ENCODE results near the gene TP53TG5. TPM values are rescaled to one million over a fixed set of nuclear protein-coding genes. Genes with fewer than 3 reads are reported as not detected.
A peak's percentile ranks its signal among the peaks of the same experiment; 100 is the strongest.

Gene TP53TG5
- total and polyA plus RNA-seq, 2 experiments from 2014 or later, result not detected

DNA sequence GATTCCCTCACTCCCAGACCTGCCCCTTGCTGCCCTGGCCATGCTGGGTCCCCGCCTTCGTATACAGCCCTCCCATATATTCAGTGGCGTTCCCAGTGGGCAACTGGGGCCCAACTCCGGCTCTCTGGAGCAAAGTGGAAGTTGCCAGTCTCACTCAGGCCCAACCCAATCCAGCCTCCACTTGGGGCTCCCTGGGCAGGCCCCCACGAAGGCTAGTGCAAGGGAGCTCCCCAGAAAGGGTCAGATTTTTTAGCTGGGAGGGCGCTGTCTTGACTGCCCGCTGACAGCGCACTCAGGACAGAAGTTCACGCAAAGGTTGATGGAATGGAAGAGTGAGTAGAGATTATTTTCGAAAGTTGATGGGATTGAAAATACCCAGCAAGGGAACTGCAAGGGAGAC is 5.9 kb downstream of the TP53TG5 start:
- H3K4me3 Mint-ChIP-seq, result peak overlapping the region; percentile 44
- no peaks in the 10 kb centered on the region for H3F3A ChIP-seq (replicated peaks; ENCODE audit: low read depth)

DNA sequence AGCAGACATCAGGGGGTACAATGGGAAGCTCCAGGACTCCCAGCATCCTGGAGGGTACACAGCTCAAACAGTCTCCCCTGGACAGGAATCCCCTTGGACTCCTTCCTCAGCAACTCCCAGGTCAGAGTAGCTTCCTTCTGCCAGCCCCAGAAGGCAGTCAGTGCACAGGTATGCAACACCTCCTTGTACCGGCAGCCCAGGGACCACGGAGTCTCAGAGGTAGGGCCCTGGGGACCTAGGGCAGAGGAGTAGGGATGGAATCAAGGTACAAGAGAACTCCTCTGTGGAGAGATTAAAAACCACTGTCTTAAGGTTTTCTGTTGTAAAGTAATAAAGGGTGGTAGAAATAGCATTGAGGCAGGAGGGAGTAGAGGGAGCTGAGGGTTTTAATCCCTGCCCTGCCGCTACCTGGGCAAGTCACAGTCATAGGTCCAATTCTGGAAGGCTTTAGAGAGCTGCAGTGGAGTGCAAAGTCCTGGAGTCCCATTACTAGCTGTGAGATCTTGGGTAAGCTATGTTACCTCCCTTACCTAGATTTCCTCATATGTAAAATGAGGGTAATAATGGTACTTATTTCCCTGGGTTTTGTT is 7.5 kb downstream of the TP53TG5 start:
- no peak for DNase-seq (ENCODE audit: low spot score)
- H3K27me3 Mint-ChIP-seq (ENCODE audit: insufficient read depth, low read depth, poor library complexity), result peaks cover 9% of the 10 kb centered on the region
- H2AFZ ChIP-seq, result no peak overlapping the region
- TF ChIP-seq POLR2AphosphoS5 (IDR thresholded peaks at IDR 0.05; ENCODE audit: low read depth) (no peak), NANOG (IDR thresholded peaks at IDR 0.05; ENCODE audit: borderline replicate concordance) (no peak), EZH2phosphoT487 (IDR thresholded peaks at IDR 0.05; ENCODE audit: unreplicated experiment) (no peak), ETS1 (IDR thresholded peaks at IDR 0.05) (no peak), STAT1 (IDR thresholded peaks at IDR 0.05; ENCODE audit: unreplicated experiment) (no peak), EZH2 (IDR thresholded peaks at IDR 0.05; ENCODE audit: low read depth, unreplicated experiment) (no peak), ZNF114 (CRISPR knock-in tag; IDR thresholded peaks at IDR 0.05) (no peak), JUNB (IDR thresholded peaks at IDR 0.05; ENCODE audit: unreplicated experiment) (no peak), ZNF331 (CRISPR knock-in tag; IDR thresholded peaks at IDR 0.05; ENCODE audit: low read depth) (no peak)
- TF ChIP-seq, protein P1, sequence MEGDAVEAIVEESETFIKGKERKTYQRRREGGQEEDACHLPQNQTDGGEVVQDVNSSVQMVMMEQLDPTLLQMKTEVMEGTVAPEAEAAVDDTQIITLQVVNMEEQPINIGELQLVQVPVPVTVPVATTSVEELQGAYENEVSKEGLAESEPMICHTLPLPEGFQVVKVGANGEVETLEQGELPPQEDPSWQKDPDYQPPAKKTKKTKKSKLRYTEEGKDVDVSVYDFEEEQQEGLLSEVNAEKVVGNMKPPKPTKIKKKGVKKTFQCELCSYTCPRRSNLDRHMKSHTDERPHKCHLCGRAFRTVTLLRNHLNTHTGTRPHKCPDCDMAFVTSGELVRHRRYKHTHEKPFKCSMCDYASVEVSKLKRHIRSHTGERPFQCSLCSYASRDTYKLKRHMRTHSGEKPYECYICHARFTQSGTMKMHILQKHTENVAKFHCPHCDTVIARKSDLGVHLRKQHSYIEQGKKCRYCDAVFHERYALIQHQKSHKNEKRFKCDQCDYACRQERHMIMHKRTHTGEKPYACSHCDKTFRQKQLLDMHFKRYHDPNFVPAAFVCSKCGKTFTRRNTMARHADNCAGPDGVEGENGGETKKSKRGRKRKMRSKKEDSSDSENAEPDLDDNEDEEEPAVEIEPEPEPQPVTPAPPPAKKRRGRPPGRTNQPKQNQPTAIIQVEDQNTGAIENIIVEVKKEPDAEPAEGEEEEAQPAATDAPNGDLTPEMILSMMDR (conservative IDR thresholded peaks at IDR 0.05; ENCODE audit: low read depth in 2 of 2), result no peak

More for the DNA sequence above, 5.9 kb downstream of the TP53TG5 start:
- H3K79me2 ChIP-seq (replicated peaks; ENCODE audit: insufficient read depth), result no peaks in the 10 kb centered on the region
- H3K4me2 ChIP-seq, result peak overlapping the region; percentile 75
- H3K36me3 ChIP-seq (ENCODE audit: insufficient read depth), result no peaks in the 10 kb centered on the region
- Mint-ChIP-seq H3K27me3 (ENCODE audit: insufficient read depth, low read depth, poor library complexity) (peaks cover 9% of the 10 kb centered on the region), H3K36me3 (ENCODE audit: low read depth) (peaks cover 7% of the 10 kb centered on the region; the same call in 2 of the 3 replicates), H3K9me3 (no peaks in the 10 kb centered on the region), H3K27ac (no peak overlapping the region), H3K4me1 (peaks cover 10% of the 10 kb centered on the region)
- ATAC-seq, result no peak
- TF ChIP-seq ZNF114 (CRISPR knock-in tag; IDR thresholded peaks at IDR 0.05) (no peak), ETS1 (IDR thresholded peaks at IDR 0.05) (no peak), EZH2 (IDR thresholded peaks at IDR 0.05; ENCODE audit: low read depth, unreplicated experiment) (no peak), NANOG (IDR thresholded peaks at IDR 0.05; ENCODE audit: borderline replicate concordance) (no peak), EZH2phosphoT487 (IDR thresholded peaks at IDR 0.05; ENCODE audit: unreplicated experiment) (no peak)
- TF ChIP-seq, protein P1 (conservative IDR thresholded peaks at IDR 0.05; ENCODE audit: low read depth in 2 of 2), result no peak
- H4K20me1 ChIP-seq (replicated peaks; ENCODE audit: insufficient read depth), result no peaks in the 10 kb centered on the region
- H3K4me3 ChIP-seq, result peak overlapping the region; percentile 64; the same call in 1 of the 2 replicates
- no peaks in the 10 kb centered on the region for H3K9me2 ChIP-seq (ENCODE audit: insufficient read depth)
- H2AFZ ChIP-seq, result peak overlapping the region; percentile 64; the same call in 1 of the 2 replicates
- H3K27ac ChIP-seq (ENCODE audit: low read depth), result no peak overlapping the region
- H3K27me3 ChIP-seq (ENCODE audit: insufficient read depth), result peaks cover 18% of the 10 kb centered on the region
- DNase-seq (ENCODE audit: low spot score), result no peak
- peaks cover 7% of the 10 kb centered on the region; the same call in 1 of the 2 replicates for H3K4me1 ChIP-seq (ENCODE audit: insufficient read depth)

More for the DNA sequence above, 7.5 kb downstream of the TP53TG5 start:
- Histone ChIP-seq H3K4me1 (ENCODE audit: insufficient read depth) (peaks cover 7% of the 10 kb centered on the region; the same call in 1 of the 2 replicates), H3K79me2 (replicated peaks; ENCODE audit: insufficient read depth) (no peaks in the 10 kb centered on the region), H3F3A (replicated peaks; ENCODE audit: low read depth) (no peaks in the 10 kb centered on the region), H4K20me1 (replicated peaks; ENCODE audit: insufficient read depth) (no peaks in the 10 kb centered on the region), H3K4me2 (no peak overlapping the region), H3K27ac (ENCODE audit: low read depth) (no peak overlapping the region), H3K36me3 (ENCODE audit: insufficient read depth) (no peaks in the 10 kb centered on the region), H3K9me2 (ENCODE audit: insufficient read depth) (no peaks in the 10 kb centered on the region), H3K4me3 (no peak overlapping the region), H3K27me3 (ENCODE audit: insufficient read depth) (peaks cover 18% of the 10 kb centered on the region)
- peaks cover 15% of the 10 kb centered on the region; the same call in 2 of the 3 replicates for H3K36me3 Mint-ChIP-seq (ENCODE audit: low read depth)
- peaks cover 10% of the 10 kb centered on the region for H3K4me1 Mint-ChIP-seq
- H3K27ac Mint-ChIP-seq, result no peak overlapping the region
- H3K4me3 Mint-ChIP-seq, result no peak overlapping the region
- no peaks in the 10 kb centered on the region for H3K9me3 Mint-ChIP-seq
- ATAC-seq, result no peak

All from GM23338 (cell line).